ENCODE data around the gene ACTR2.

GRCh38 chr2:65261676-65262075, 34.0 kb downstream of the ACTR2 start:
- TF ChIP-seq CTCF (IDR thresholded peaks at IDR 0.05; ENCODE audit: insufficient read depth, low read length, poor library complexity, severe bottlenecking) (no peak), EZH2phosphoT487 (conservative IDR thresholded peaks at IDR 0.05; ENCODE audit: low read length) (no peak)

Data from SU-DHL-6 (cell line).